Caco-2 (cell line): Measurements from ENCODE around the gene DHRS1. TPM values are rescaled to one million over a fixed set of nuclear protein-coding genes. Genes with fewer than 3 reads are reported as not detected.

Source experiments
- BruUV-seq: library from RNA; stranded (reverse); fragments of 400-500 nt; replicated peaks from 2 replicates; lab custom pipeline; 2021; lab: Mats Ljungman, UMichigan
- CTCF ChIA-PET: fragments of 300-600 bp; sonication (Branson Sonifier 250); formaldehyde crosslinking; loops from one replicate; lab custom pipeline; 2022; ENCODE audit warnings: antibody characterized with exemption; lab: Charles Lee
- POLR2A ChIA-PET: fragments of 300-600 bp; sonication (Branson Sonifier 250); formaldehyde crosslinking; loops from one replicate; lab custom pipeline; 2022; ENCODE audit warnings: antibody characterized with exemption; lab: Charles Lee
- DNase-seq, 2 experiments: peaks; one replicate each; pipeline versions ENCODE4 v3.0.0 to v3.0.0-alpha.2; 2020 to 2022
- H3K27me3 ChIP-seq: replicated peaks from 2 replicates; pipeline ENCODE4 v1.6.0; 2011; ENCODE audit warnings: low read length; ENCODE audit not compliant: control insufficient read depth, insufficient read depth
- H3K36me3 ChIP-seq: 2 replicates; pipeline ENCODE4 v1.5.1; 2011; ENCODE audit warnings: low read length; ENCODE audit not compliant: control insufficient read depth, insufficient read depth
- H3K4me1 ChIP-seq: fragments of 250-450 bp; sonication (Bioruptor Pico); 2 replicates; pipeline ENCODE4 v1.5.1; 2020; ENCODE audit warnings: mild to moderate bottlenecking
- H3K4me3 ChIP-seq: 2 replicates; pipeline ENCODE4 v1.5.1; 2011; ENCODE audit warnings: low read depth, mild to moderate bottlenecking, control low read depth, low read length
- H3K9me3 ChIP-seq: fragments of 250-450 bp; sonication (Bioruptor Pico); 2 replicates; pipeline ENCODE4 v1.5.1; 2020; ENCODE audit warnings: mild to moderate bottlenecking, moderate library complexity
- H3K27ac Mint-ChIP-seq: one replicate; pipeline ENCODE4 v1.8.0; 2022; ENCODE audit warnings: mixed read lengths; ENCODE audit not compliant: unreplicated experiment
- H3K27me3 Mint-ChIP-seq: one replicate; pipeline ENCODE4 v1.8.0; 2022; ENCODE audit warnings: mixed read lengths; ENCODE audit not compliant: insufficient read depth, unreplicated experiment
- H3K36me3 Mint-ChIP-seq: one replicate; pipeline ENCODE4 v1.8.0; 2022; ENCODE audit warnings: mild to moderate bottlenecking, mixed read lengths; ENCODE audit not compliant: insufficient read depth, unreplicated experiment
- H3K4me1 Mint-ChIP-seq: one replicate; pipeline ENCODE4 v1.8.0; 2022; ENCODE audit warnings: low read depth, mixed read lengths; ENCODE audit not compliant: unreplicated experiment
- H3K4me3 Mint-ChIP-seq: one replicate; pipeline ENCODE4 v1.8.0; 2022; ENCODE audit warnings: mild to moderate bottlenecking, moderate library complexity, mixed read lengths; ENCODE audit not compliant: unreplicated experiment
- H3K9me3 Mint-ChIP-seq: one replicate; pipeline ENCODE4 v1.8.0; 2022; ENCODE audit warnings: mixed read lengths; ENCODE audit not compliant: unreplicated experiment
- CTCF ChIP-seq, 2 experiments: fragments of 200-600 bp in 1 of 2; IDR thresholded peaks; 1 replicate in 1 of 2; 2 replicates in 1 of 2; pipeline versions ENCODE4 v1.5.1 to v1.8.0; 2011 to 2022; ENCODE audit warnings: antibody characterized with exemption in 1 of 2, control low read depth in 1 of 2, inconsistent platforms in 1 of 2, low read depth in 1 of 2, low read length in 1 of 2, mild to moderate bottlenecking in 1 of 2, moderate library complexity in 1 of 2; ENCODE audit not compliant: insufficient read depth in 1 of 2, severe bottlenecking in 1 of 2, unreplicated experiment in 1 of 2
- intact Hi-C: fragments of 100-400 bp; cut with micrococcal nuclease; formaldehyde crosslinking; loops from one replicate; pipeline ENCODE4 v1.10.0; 2022; ENCODE audit not compliant: unreplicated experiment
- total RNA-seq: library from RNA; stranded (reverse); gene quantifications from 2 replicates; pipeline ENCODE4 v1.2.3, GENCODE V29; 2022

The DHRS1 gene
- total RNA-seq, 1 experiment from 2014 or later, result 18.1 TPM

GRCh38 chr14:24278424-24278823 is 21.2 kb downstream of the DHRS1 start:
- no peak for TF ChIP-seq CTCF (IDR thresholded peaks at IDR 0.05; ENCODE audit: insufficient read depth in 1 of 2, low read depth in 1 of 2, low read length in 1 of 2, severe bottlenecking in 1 of 2, unreplicated experiment in 1 of 2)
- intact Hi-C loops, result no loop called here
- Mint-ChIP-seq H3K4me1 (no peaks in the 10 kb centered on the region), H3K9me3 (no peaks in the 10 kb centered on the region), H3K27me3 (no peaks in the 10 kb centered on the region), H3K36me3 (no peaks in the 10 kb centered on the region), H3K27ac (no peak overlapping the region), H3K4me3 (no peak overlapping the region)
- Histone ChIP-seq H3K36me3 (no peaks in the 10 kb centered on the region), H3K4me3 (no peak overlapping the region), H3K27me3 (no peaks in the 10 kb centered on the region), H3K9me3 (no peaks in the 10 kb centered on the region), H3K4me1 (no peaks in the 10 kb centered on the region; the same call in 1 of the 2 replicates)
- BruUV-seq, result no TSS peak
- ChIA-PET CTCF (no interaction called here), POLR2A (no interaction called here)
- DNase-seq, result no peak

DNA sequence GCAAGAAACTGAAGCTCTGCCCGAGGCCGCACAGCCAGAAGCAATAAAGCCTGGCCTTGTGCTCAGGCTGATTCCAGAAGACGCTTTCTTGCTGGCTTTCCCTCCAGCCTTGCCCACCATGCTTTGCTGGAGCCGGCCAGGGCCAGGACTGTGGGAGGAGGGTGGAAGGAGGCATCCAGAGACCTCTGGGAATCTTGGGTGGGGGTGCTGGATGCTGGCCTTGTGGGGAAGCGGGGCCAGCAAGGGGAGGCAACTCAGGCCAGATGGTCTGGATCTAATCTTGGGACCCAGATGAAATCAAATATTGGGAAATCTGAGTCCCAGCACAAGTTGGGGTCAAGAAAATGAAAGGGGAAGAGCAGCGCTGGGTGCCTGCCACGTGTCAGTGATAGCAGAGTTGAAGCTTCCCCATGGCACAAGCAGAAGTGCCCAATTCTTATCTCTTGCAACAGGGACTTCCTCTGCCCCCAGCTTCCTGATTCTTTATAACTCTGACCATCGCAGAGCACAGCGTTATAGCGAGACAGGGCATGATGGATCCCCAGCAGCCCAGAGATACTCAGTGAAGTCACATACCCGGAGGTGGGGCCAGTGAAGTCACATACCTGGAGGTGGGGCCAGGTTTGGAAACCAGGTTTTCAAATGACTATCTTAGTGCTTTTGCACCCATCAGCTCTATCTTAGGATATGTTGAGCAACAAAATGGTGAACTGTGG is 21.8 kb downstream of the DHRS1 start:
- Mint-ChIP-seq H3K4me3 (no peak overlapping the region), H3K36me3 (no peaks in the 10 kb centered on the region), H3K27me3 (no peaks in the 10 kb centered on the region), H3K4me1 (no peaks in the 10 kb centered on the region), H3K27ac (no peak overlapping the region), H3K9me3 (no peaks in the 10 kb centered on the region)
- no peak for DNase-seq
- Histone ChIP-seq H3K4me1 (no peaks in the 10 kb centered on the region; the same call in 1 of the 2 replicates), H3K4me3 (no peak overlapping the region), H3K27me3 (no peaks in the 10 kb centered on the region), H3K9me3 (no peaks in the 10 kb centered on the region), H3K36me3 (no peaks in the 10 kb centered on the region)
- ChIA-PET CTCF (no interaction called here), POLR2A (no interaction called here)
- BruUV-seq, result no TSS peak
- intact Hi-C loops, result no loop called here
- TF ChIP-seq CTCF (IDR thresholded peaks at IDR 0.05; ENCODE audit: insufficient read depth in 1 of 2, low read depth in 1 of 2, low read length in 1 of 2, severe bottlenecking in 1 of 2, unreplicated experiment in 1 of 2), result no peak

DNA sequence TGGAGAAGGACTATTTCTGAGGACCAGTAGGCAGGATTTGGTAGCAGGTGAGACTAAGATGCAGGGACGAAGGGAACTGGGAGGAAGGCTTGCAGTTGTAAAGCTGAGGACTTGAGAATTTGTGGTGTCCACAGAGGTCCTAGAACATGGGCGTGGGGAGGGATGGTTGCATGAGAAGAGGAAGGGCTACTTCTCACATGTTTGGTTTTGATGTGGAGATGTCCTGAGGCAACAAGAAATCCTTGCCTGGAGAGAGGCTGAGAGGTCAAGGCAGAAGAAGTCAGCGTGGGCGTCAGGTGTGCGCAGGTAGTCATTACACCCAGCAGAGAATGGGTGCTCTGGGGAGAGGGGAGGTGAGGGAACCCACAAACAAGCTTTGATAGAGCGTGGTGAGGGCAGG is 22.5 kb downstream of the DHRS1 start:
- DNase-seq, result no peak
- no peaks in the 10 kb centered on the region for H3K9me3 Mint-ChIP-seq
- H3K9me3 ChIP-seq, result no peaks in the 10 kb centered on the region
- intact Hi-C loops, result no loop called here
- no peak overlapping the region for H3K27ac Mint-ChIP-seq
- no peaks in the 10 kb centered on the region for H3K36me3 Mint-ChIP-seq
- ChIA-PET CTCF (no interaction called here), POLR2A (no interaction called here)
- peaks cover 6% of the 10 kb centered on the region for H3K4me1 Mint-ChIP-seq
- H3K4me3 Mint-ChIP-seq, result no peak overlapping the region
- no peak for TF ChIP-seq CTCF (IDR thresholded peaks at IDR 0.05; ENCODE audit: insufficient read depth in 1 of 2, low read depth in 1 of 2, low read length in 1 of 2, severe bottlenecking in 1 of 2, unreplicated experiment in 1 of 2)
- peaks cover 2% of the 10 kb centered on the region for H3K4me1 ChIP-seq
- no peaks in the 10 kb centered on the region for H3K36me3 ChIP-seq
- no peaks in the 10 kb centered on the region for H3K27me3 Mint-ChIP-seq
- H3K4me3 ChIP-seq, result no peak overlapping the region
- no peaks in the 10 kb centered on the region for H3K27me3 ChIP-seq
- BruUV-seq, result no TSS peak
